ENCODE data around the gene DUSP12.
"Not testable (repeated sequence)": the region's sequence is repeated elsewhere in the genome, so short reads cannot be mapped to it uniquely, and the experiment has no call there.

DUSP12 gene

DNA sequence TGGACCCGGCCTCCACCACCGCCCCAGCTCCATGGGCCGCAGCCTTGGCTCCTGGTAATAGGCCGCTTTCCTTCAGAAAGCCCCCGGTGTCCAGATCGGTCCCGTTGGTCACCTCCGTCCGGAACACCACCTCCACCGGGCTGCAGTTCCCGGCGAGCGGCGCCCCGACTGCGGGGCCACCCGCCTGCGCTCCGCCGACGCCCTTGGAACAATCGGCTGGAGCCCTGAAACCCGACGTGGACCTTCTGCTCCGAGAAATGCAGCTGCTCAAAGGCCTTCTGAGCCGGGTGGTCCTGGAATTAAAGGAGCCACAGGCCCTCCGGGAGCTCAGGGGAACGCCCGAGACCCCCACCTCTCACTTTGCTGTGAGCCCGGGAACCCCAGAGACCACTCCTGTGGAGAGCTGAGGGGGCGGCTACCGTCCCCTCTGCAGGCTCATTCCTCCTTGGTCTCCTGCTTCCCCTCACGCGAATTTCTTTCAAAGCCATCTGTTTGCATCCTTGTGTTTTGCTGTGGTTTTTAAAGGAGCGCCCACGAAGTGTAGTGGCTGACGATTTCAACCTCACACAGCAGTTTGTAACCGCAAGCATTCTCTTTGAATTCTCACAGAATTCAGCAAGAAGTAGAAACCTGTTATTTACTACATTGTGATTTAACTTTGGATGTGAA lies 22.2 kb upstream of the DUSP12 start:
- DNase-seq (ENCODE audit: low spot score), result no peak

DNA sequence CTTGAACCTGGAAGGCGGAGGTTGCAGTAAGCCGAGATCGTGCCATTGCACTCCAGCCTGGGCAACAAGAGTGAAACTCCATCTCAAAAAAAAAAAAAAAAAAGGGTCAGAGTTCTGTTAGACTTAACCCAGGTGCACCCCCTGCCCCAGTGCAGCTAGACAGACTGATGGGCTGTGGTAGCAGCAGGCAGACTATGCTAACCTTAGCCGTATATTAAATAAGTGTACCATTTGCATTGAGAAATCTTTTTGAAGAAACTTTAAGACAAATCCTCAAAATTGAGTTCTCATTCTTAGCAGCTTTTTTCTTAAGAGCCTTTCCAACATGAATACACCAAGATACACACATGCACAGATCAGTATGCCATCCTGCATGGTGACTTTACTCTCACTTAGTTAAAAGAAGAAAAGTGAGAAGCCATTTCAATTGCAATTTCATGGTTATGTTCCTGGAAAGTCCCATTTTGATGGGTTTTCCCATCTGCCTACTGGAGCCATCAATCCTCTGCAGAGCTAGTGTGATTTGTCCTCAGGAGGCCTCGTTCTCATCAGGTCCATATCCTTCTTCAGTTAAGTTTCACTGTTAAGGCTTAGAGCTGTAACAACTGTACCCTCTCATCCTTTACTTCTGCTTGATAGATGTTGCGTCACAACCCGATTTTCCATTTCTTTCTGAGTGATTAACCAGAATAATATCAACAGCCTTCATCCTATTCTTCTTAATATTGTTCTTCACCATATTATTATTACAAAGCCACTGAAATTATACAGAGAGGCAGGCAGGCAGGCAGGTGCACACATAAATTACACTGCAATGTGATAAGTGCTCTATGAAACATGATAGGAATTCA lies 21.0 kb upstream of the DUSP12 start:
- DNase-seq (ENCODE audit: low spot score), result no peak

DNA sequence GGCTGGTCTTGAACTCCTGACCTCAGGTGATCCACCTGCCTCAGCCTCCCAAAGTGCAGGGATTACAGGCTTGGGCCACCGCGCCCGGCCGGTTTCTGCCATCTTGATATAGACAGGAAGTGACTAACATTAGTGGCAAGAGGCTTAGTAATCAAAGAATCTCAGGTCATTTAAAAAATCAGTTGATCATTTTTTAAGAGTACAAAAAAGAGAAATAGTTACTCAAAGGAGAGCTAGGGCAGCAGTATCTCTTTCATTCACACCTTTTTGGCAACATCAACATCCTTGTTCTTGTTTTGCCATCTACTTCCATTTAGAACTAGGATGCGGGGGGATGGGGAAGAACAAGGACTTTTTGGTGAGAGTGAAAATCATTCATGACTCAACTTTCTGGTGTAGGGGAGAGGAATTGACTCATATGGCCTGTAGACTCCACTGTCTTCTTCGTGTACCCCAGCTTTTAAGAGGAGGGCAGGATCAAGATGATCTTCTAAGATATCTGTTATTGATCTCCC lies 19.5 kb upstream of the DUSP12 start:
- no peak for DNase-seq (ENCODE audit: low spot score)

DNA sequence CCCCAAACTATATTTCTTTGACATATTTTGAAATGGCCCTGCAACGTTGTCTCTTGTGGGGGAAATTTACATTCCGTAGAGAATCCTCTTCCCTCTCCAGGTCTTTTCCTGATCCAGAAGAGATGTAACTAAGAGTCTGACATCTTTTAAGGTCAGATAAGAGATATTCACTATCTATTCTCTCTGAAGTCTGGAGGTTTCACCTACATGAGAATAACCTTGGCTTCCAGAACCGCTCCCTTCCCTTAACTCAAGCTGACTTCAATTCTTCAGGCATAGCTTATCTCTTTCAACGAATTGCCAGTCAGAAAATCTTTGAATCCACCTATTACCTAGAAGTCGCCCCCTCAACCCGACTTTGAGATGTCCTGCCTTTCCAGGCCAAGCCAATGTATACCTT lies 18.3 kb upstream of the DUSP12 start:
- no peak for DNase-seq (ENCODE audit: low spot score)

DNA sequence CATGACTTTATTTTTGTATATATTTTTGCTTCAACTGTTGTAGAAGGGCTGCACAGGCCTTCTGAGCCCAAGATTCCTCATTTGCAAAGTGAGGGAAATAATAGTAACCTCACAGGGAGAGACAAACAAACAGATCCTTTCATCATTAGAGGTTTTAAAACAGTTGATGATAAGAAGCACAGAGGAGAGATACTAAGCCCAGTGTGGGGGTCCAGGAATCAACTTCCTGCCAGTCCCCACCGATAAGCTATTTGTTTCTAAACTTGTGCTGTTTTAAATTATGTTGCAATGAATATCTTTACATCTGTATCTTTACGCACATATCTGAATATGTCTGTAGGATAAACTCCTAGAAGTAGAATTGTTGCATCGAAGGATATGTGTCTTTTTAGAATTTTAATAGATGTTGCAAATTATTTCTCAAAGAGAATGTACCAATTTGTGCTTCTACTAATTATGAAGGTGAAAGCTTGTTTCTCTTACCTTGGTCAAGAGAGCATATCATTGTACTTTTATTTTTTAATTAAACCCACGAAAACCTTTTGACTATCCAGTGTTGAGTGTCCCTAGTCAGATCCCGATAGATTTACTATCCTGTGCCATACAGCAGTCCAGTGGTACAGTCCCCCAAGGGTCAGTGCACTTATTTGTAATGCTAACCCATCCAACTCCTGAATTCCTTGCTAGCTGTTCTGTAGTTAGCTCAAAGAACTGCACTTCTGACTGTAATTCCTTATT lies 17.4 kb upstream of the DUSP12 start:
- no peak for DNase-seq (ENCODE audit: low spot score)

DNA sequence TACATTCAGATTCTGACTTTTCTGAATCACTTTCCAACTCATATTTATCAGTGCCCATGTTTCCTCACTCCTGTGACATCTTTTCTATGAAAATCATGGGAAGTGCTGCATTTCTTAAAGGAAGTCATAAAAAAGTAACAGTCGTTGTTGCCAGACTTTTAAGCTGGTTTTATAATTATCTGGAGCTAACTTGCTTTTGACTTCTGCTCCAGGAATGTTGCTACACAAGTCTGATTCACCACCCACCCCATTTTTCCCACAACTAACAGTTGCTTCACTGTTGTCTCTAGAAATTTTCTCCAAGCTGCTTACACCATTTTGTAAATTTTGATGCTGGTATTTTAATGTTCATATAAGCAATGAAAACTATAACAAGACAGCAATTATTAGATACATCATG lies 16.1 kb upstream of the DUSP12 start:
- DNase-seq (ENCODE audit: low spot score), result no peak

DNA sequence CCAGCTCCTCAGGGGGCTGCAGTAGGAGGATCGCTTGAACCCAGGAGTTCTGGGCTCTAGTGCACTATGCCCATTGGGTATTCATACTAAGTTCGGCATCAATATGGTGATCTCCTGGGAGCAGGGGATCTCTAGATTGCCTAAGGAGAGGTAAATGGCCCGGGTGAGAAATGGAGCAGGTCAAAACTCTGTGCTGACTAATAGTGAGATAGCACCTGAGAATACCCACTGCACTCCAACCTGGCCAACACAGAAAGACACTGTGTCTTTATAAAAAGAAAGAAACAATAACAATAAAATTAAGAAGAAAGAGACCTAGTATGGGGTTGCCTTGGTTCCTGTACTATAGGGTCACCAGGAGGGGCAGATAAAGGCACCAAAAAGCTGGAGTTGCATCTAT lies 13.7 kb upstream of the DUSP12 start:
- DNase-seq (ENCODE audit: low spot score), result no peak

DNA sequence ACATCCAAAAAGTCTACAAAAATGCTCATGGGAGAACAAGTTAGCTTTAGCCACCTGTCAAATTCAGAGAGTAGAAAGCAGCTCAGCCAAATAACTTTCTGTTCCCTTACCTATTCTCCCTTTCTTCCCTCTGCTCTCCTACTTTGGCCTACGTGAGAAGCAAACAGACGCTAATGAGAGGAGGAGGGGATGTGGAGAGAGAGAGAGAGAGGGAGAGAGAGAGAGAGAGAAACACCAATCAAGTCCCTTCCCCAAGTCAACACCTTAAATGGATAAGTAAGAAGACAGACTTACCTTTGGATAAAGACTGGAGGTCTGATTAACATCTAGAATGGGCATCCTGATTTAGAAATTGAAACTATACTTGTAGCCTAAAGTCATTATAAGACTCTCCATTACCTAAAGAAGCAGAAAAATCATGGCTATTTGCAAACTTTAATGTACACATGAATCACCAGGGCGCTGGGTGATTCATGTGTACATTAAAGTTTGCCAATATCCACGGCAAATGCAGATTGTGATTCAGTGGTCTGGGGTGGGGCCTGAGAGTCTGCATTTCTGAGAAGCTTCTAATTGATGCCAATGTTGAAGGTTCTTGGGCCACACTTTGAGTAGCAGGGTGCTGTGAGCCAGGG lies 13.1 kb upstream of the DUSP12 start:
- no peak for DNase-seq (ENCODE audit: low spot score)

DNA sequence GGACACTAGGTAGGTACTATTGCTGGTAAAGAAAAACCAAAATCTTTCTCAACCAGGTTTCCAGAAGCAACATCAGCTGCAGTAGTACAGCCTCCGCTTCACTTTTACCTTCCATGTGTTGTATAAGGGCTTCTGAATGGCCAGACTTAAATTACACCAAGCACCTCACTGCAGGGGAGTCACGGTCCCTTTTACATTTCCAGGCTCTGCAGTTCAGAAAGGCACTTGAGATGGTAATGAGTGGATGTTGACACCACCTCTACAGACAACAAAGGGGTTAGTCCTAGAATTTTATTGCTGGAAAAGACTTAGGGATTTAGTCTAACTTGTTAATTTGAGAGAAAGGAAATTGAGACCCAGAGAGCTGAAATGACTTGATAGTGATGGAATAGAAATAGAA lies 12.0 kb upstream of the DUSP12 start:
- no peak for DNase-seq (ENCODE audit: low spot score)

DNA sequence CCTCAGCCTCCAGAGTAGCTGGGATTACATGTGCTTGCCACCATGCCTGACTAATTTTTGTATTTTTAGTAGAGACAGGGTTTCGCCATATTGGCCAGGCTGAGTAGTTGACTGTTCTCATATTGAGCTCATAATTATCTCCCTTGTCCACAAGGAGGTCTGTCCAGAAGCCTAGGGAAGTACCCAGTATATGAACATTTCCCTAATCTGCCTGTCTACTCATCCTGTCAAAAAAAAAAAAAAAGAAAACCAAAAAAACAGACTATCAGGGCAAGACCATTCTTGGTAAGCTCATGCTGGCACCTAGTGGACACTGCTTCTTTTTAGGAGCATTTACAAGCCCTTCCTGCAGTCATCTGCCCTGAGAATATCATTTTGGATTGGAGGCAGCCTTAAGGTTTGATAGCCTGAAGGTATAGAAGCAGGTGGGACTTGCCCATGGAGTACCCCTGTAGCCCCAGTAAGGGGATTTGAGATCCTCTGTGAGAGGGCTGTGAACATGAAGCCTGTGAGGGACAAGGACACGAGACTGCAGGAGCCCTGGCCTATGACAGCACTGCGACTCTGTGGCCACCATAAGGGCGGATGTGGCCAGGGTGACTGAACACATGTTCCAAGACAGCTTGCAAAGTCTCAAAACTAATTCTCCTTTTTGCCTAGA lies 10.8 kb upstream of the DUSP12 start:
- DNase-seq (ENCODE audit: low spot score), result peak; percentile 78

DNA sequence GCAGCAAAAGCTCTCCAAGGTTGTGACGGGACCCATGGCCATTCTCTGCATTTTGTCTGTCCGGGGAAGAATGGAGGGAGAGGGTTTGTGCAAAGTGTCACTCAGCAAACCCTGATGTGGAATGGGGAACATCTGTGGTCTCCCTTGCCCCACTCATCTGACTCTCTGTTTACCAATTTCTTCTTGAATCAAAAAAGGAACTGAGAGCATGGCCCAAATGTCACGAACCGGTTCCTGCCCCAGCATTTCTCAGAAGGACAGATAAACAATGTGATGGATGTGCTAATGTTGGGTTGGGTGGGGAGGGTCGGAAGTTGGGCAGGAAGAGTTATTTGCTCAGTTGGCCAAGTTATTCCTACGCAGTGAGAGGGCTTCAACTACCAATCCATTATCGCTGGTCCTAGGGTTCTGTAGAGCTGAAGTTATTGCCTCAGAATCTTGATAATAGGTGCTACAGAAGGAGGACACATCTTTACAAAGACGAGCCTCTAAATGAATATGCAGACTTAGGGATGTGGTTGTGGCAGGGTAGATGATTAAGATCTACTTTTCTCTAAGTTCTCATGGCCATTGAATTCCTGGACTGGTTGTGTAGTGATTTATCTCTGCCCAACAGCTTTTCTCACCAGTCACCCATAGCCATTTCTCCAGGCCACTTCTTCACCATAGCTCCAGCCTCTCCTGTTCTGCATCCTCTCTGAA lies 9.6 kb upstream of the DUSP12 start:
- peak; percentile 72 for DNase-seq (ENCODE audit: low spot score)

DNA sequence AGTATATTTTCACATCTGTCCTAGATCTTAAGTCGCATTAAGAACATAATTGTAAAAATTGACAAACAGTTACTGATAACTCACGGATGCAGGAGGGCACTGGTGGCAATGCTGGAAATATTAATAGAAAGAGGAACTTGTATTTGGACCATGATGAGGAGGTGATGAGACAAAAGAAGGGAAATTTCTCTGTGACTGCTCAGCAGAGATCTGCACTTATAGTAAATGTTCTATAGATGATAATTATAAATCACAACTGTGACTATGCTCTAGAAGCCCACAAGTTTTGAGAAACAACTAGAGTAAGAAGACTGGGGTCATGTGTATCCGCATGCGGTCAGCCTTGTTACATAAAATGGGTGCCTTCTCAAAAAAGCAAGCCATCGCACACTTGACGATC lies 8.7 kb upstream of the DUSP12 start:
- DNase-seq (ENCODE audit: low spot score), result peak; percentile 36

DNA sequence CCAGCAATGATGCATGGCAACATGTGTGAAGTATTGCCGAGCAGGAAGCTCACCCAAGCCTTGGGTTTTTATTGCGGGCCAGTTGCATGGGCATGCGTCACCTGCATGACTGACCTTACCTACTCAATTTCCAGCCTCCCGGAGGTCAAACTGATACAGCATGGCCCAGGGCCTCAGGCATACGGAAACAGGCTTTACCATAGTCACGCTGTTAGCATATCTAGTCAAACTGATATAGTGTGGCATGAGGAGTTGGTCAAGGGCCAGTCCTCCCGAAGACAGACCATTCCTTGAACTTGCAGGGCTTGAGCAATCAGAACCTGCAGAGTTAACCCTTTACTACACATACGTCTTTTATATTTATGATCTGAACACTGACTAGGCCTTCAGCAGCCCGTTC lies 6.4 kb upstream of the DUSP12 start:
- no peak for DNase-seq (ENCODE audit: low spot score)

DNA sequence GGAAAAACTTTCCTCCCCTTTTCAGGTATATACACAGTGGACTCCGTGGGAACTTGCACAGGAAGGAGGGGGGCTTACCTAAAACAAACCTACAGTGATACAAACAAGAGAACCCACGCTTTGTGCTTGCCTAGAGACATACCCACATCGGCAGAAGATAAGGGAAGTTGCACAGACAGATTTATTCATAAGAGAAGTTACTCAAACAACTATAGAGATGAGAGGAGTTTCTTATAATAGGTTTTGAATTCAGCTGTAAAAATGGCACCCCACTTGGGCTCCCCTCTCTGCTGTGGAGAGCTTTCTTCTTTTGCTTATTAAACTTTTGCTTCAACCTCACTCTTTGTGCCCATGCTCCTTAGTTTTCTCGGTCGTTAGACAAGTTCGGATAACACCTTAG lies 1.8 kb upstream of the DUSP12 start:
- DNase-seq (ENCODE audit: low spot score), result no peak

DNA sequence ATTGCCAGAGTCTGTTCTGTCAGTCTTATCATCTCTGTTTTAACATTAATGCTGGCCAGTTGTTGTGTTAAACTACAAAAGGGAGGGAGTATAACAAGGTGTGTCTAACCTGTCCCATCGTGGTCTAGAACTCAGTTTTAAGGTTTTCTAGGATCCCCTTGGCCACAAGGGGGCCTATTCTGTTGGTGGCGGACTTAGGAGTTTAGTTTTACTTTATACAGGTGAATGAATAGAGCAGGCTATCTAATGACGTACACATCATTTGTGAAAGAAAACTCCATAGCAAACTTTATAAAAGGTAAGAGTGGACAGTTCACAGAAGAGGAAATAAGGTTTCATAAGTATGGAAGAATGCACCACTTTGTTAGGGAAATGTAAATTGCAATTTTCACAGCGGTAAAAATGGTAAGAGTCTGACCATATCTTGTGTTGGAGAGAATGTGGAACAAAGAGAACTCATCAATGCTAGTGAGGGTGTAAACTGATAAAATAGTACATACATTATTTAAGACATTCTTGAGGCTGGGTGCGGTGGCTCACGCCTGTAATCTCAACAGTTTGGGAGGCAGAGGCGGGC lies 14.0 kb downstream of the DUSP12 start:
- no peak for DNase-seq (ENCODE audit: low spot score)

DNA sequence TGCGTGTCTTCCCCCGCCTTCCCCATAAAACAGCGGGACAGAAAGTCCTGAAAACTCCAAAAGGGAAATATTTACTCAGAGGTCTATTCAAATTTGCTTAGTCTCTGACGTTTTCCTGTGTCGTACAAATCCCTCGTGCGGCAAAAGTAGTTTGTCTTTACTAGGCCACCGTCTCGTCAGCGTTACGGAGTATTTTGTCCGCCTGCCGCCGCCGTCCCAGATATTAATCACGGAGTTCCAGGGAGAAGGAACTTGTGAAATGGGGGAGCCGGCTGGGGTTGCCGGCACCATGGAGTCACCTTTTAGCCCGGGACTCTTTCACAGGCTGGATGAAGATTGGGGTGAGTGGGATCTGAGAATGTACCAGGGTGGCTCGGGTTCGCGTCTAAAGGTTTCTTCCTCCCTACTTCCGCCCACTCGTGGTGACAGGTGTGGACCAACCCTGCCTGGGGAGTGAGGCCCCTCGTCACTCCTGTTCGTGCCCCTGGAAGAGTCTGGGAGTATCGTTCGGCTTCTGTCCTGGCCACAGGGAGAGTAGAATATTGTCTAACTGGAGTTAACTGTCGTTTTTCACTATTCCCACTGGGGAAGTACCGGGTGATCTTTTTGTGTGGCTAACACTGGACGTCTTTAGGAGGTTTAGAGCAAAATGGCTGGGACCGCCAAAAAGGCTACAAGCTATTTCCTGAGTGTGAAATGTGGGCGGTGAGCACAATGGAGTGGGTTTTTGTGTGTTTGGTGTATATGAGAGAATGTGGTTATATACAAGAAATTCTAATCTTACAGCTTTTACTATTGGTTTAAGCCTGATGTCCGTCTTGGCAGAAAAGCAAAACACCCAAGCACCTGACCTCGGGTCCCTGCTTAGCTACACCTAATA lies 16.8 kb downstream of the DUSP12 start, which contains the start of gene ATF6:
Gene ATF6, plus strand, starts transcription at position 219 of the 880 bp plus-strand sequence. Its CDS starts 41 bp downstream, at position 260.
- peak; percentile 91 for DNase-seq (ENCODE audit: low spot score)

DNA sequence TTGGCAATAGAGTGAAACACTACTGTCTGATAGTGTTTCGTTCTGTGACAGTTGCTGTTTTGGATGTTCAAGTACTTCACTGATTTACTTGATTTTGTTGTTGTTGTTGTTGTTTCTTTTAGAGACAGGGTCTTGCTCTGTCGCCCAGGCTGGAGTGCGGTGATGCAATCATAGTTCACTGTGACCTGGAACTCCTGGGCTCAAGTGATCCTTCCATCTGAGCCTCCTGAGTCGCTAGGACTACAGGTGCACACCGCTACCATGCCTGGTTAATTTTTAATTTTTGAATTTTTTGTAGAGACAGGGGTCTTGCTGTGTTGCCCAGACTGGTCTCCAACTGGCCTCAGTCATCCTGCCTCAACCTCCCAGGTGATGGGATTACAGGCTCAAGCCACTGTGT lies 18.9 kb downstream of the DUSP12 start:
- DNase-seq (ENCODE audit: low spot score), result no peak

DNA sequence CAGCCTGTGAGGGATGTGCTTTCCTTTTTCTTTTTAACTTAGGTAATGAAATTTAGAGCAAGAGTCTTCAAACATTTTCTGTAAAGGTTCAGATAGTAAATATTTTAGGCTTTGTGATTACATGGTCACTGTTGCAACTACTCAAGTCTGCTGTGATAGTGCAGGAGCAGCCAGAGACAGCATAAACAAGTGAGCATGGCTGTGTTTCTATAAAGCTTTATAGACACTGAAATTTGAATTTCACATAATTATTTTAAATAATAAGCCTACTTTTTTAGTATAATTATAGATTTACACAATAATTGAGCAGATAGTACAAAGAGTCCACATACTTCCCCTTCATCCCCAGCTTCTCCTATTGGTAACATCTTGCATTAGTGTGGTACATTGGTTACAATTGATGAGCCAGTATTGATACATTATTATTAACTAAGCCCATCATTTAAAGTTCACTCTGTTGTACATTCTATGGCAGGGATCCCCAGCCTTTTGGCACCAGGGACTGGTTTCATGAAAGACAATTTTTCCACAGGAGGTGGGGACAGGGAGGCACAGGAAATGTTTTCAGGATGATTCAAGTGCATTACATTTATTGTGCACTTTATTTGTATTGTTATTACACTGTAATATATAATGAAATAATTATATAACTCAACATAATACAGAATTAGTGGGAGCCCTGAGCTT lies 19.5 kb downstream of the DUSP12 start:
- DNase-seq (ENCODE audit: low spot score), result no peak

DNA sequence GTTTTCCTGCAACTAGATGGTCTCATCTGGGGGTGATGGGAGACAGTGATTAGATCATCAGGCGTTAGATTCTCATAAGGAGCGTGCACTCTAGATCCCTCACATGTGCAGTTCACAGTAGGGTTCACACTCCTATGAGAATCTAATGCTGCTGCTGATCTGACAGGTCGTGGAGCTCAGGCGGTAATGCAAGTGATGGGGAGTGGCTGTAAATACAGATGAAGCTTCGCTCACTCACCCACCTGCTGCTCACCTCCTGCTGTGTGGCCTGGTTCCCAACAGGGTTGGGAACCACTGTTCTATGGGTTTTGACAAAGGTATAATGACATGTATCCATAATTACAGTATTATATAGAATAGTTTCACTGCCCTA lies 20.1 kb downstream of the DUSP12 start:
- DNase-seq (ENCODE audit: low spot score), result not testable (repeated sequence)
